ENCODE measurements around the gene PREP. TPM values are rescaled to one million over a fixed set of nuclear protein-coding genes. Genes with fewer than 3 reads are reported as not detected.

The PREP gene
- total RNA-seq, 1 experiment from 2014 or later = 69.9 TPM

DNA sequence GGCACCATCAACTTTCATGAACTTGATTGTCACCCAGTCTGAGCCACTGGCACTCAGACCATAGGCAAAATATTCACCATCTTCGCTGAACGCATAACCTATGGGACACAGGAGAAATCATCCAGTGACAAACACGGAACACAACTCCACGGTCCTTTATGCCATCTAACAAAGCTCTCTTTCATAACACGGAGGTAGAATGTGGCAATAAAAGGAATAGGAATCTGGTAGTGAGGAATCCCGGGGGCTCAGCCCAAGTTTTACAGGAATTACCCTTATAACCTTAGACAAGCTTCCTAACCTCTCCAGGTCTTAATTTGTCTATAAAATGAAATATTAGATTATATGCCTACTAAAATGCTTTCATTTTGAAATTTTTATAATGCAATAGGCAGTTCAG, 29.4 kb downstream of the PREP start:
- Histone ChIP-seq H3K4me1 (peaks cover 44% of the 10 kb centered on the region), H3K4me3 (ENCODE audit: low read depth, low read length) (no peak overlapping the region), H3K27me3 (replicated peaks; ENCODE audit: control insufficient read depth, insufficient read depth, low read length) (no peaks in the 10 kb centered on the region), H3K9me3 (peaks cover 7% of the 10 kb centered on the region), H3K36me3 (ENCODE audit: control insufficient read depth, insufficient read depth, low read length) (peaks cover 3% of the 10 kb centered on the region)
- Mint-ChIP-seq H3K27me3 (ENCODE audit: insufficient read depth, unreplicated experiment) (no peaks in the 10 kb centered on the region), H3K36me3 (ENCODE audit: insufficient read depth, unreplicated experiment) (peaks cover 34% of the 10 kb centered on the region), H3K4me1 (ENCODE audit: low read depth, unreplicated experiment) (peaks cover 26% of the 10 kb centered on the region), H3K9me3 (ENCODE audit: unreplicated experiment) (no peaks in the 10 kb centered on the region), H3K4me3 (ENCODE audit: unreplicated experiment) (peak overlapping the region; percentile 7), H3K27ac (ENCODE audit: unreplicated experiment) (peak overlapping the region; percentile 82)
- ChIA-PET POLR2A (interaction anchor here (1.1 kb wide), 2 partner anchors 13 to 15 kb away, joined by 5 to 7 read pairs; no protein-coding TSS in a partner anchor), CTCF (interaction anchor here (1.2 to 1.9 kb wide), 2 partner anchors 28 to 29 kb away, joined by 4 to 10 read pairs; partner anchors contain the start of gene PREP)
- DNase-seq = no peak
- intact Hi-C loops (cut with micrococcal nuclease; ENCODE audit: unreplicated experiment) = no loop called here
- TF ChIP-seq, protein P1, sequence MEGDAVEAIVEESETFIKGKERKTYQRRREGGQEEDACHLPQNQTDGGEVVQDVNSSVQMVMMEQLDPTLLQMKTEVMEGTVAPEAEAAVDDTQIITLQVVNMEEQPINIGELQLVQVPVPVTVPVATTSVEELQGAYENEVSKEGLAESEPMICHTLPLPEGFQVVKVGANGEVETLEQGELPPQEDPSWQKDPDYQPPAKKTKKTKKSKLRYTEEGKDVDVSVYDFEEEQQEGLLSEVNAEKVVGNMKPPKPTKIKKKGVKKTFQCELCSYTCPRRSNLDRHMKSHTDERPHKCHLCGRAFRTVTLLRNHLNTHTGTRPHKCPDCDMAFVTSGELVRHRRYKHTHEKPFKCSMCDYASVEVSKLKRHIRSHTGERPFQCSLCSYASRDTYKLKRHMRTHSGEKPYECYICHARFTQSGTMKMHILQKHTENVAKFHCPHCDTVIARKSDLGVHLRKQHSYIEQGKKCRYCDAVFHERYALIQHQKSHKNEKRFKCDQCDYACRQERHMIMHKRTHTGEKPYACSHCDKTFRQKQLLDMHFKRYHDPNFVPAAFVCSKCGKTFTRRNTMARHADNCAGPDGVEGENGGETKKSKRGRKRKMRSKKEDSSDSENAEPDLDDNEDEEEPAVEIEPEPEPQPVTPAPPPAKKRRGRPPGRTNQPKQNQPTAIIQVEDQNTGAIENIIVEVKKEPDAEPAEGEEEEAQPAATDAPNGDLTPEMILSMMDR (IDR thresholded peaks at IDR 0.05; ENCODE audit: insufficient read depth in 1 of 2, low read depth in 1 of 2, low read length in 1 of 2, severe bottlenecking in 1 of 2, unreplicated experiment in 1 of 2) = no peak
- BruUV-seq (replicated peaks) = no TSS peak

DNA sequence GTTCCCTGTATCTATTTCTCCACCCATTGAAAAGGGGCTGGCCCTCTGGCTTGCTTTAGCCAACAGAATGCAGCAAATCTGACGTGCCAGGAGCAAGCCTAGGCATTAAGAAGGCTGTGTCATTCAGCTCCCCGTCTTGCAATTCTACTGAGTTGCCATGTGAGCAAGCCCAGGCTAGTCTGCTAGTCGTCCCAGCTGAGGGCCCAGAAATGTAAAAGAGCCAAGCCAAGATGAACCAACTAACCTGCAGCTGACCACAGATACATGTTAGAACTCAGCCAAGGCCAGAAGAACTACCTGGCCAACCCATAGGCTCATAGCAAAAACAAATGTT, 30.1 kb downstream of the PREP start:
- intact Hi-C loops (cut with micrococcal nuclease; ENCODE audit: unreplicated experiment) = no loop called here
- Mint-ChIP-seq H3K27ac (ENCODE audit: unreplicated experiment) (peak overlapping the region; percentile 82), H3K27me3 (ENCODE audit: insufficient read depth, unreplicated experiment) (no peaks in the 10 kb centered on the region), H3K4me3 (ENCODE audit: unreplicated experiment) (no peak overlapping the region), H3K36me3 (ENCODE audit: insufficient read depth, unreplicated experiment) (peaks cover 38% of the 10 kb centered on the region), H3K4me1 (ENCODE audit: low read depth, unreplicated experiment) (peaks cover 23% of the 10 kb centered on the region), H3K9me3 (ENCODE audit: unreplicated experiment) (no peaks in the 10 kb centered on the region)
- DNase-seq = peak in 1 of 2 experiments; percentile 55
- H3K9me3 ChIP-seq = peaks cover 7% of the 10 kb centered on the region
- TF ChIP-seq, protein P1 (IDR thresholded peaks at IDR 0.05; ENCODE audit: insufficient read depth in 1 of 2, low read depth in 1 of 2, low read length in 1 of 2, severe bottlenecking in 1 of 2, unreplicated experiment in 1 of 2) = no peak
- H3K27me3 ChIP-seq (replicated peaks; ENCODE audit: control insufficient read depth, insufficient read depth, low read length) = no peaks in the 10 kb centered on the region
- no peak overlapping the region for H3K4me3 ChIP-seq (ENCODE audit: low read depth, low read length)
- H3K4me1 ChIP-seq = peaks cover 40% of the 10 kb centered on the region
- peaks cover 3% of the 10 kb centered on the region for H3K36me3 ChIP-seq (ENCODE audit: control insufficient read depth, insufficient read depth, low read length)
- BruUV-seq (replicated peaks) = no TSS peak
- CTCF ChIA-PET = interaction anchor here (1.2 kb wide), 1 partner anchor 29 kb away, joined by 4 read pairs; no protein-coding TSS in a partner anchor
- POLR2A ChIA-PET = no interaction called here

DNA sequence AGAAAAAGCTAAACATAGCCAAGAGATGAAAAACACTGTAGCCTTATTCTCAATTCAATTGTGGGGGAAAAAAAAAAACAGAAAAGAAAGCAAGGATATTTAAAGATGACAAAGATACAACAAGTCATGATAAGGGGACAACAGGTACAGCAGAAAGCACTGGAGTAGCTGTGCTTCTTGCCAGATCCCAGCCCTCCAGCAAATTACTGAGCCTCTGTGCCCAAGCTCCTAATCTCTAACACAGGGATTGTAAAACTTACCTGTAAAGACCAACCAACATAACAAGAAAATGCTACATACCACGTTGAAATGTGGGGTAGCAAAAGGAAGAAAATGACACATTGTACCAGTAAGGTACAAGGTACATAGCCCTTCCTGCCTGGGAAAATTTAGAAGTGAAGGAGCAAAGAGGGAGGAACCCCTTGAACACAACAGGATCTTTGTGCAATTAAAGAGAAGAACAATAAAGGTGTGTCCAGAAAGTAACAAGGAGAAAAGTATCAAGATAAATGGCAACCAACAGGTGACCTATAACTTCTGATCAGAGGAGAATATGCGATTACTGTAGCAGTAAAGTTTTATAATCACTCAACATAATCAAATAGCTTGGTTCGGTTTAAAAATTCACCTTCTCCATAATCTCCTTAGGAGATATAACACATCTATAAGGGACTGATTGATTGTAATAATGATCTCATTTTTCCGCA, 30.6 kb downstream of the PREP start:
- Histone ChIP-seq H3K4me3 (ENCODE audit: low read depth, low read length) (no peak overlapping the region), H3K9me3 (peaks cover 7% of the 10 kb centered on the region), H3K36me3 (ENCODE audit: control insufficient read depth, insufficient read depth, low read length) (peaks cover 3% of the 10 kb centered on the region), H3K27me3 (replicated peaks; ENCODE audit: control insufficient read depth, insufficient read depth, low read length) (no peaks in the 10 kb centered on the region), H3K4me1 (peaks cover 40% of the 10 kb centered on the region)
- H3K36me3 Mint-ChIP-seq (ENCODE audit: insufficient read depth, unreplicated experiment) = peaks cover 44% of the 10 kb centered on the region
- H3K27me3 Mint-ChIP-seq (ENCODE audit: insufficient read depth, unreplicated experiment) = no peaks in the 10 kb centered on the region
- intact Hi-C loops (cut with micrococcal nuclease; ENCODE audit: unreplicated experiment) = no loop called here
- H3K9me3 Mint-ChIP-seq (ENCODE audit: unreplicated experiment) = no peaks in the 10 kb centered on the region
- TF ChIP-seq, protein P1 (IDR thresholded peaks at IDR 0.05; ENCODE audit: insufficient read depth in 1 of 2, low read depth in 1 of 2, low read length in 1 of 2, severe bottlenecking in 1 of 2, unreplicated experiment in 1 of 2) = no peak
- CTCF ChIA-PET = interaction anchor here (0.6 to 1.0 kb wide), 3 partner anchors 9 to 714 kb away, joined by 3 to 4 read pairs (median 3); partner anchors contain the start of gene PRDM1
- H3K4me3 Mint-ChIP-seq (ENCODE audit: unreplicated experiment) = no peak overlapping the region
- peaks cover 19% of the 10 kb centered on the region for H3K4me1 Mint-ChIP-seq (ENCODE audit: low read depth, unreplicated experiment)
- BruUV-seq (replicated peaks) = no TSS peak
- no peak for DNase-seq
- POLR2A ChIA-PET = no interaction called here
- H3K27ac Mint-ChIP-seq (ENCODE audit: unreplicated experiment) = peak overlapping the region; percentile 82
